ENCODE data around the gene OCEL1.
"Not testable (repeated sequence)": the region's sequence is repeated elsewhere in the genome, so short reads cannot be mapped to it uniquely, and the experiment has no call there.

Gene OCEL1

DNA sequence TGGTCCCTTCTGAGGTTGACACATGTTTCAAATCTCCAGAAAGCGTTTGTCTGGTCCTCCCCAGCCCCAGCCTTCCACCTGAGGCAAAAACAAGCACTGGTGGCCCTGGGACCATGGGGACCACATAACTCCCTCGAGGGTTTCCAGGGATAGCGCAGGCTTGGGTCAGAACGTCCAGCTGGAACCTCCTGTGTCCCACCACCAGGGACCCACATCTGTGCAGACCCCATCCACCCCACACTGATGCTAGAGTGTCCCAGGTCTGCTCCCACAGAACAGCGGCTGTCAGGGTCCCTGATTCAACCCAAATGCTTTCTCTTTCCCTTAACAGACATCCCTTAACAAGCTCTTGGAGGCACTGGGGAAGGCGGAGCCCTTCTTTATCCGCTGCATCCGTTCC, 40.4 kb upstream of the OCEL1 start:
- DNase-seq (ENCODE audit: extremely low read depth, low read depth) = no peak
- no peak overlapping the region for H3K4me3 ChIP-seq (replicated peaks; ENCODE audit: low read depth, low read length)
- no peak for TF ChIP-seq CTCF (IDR thresholded peaks at IDR 0.05; ENCODE audit: low read depth, low read length, missing control alignments)

DNA sequence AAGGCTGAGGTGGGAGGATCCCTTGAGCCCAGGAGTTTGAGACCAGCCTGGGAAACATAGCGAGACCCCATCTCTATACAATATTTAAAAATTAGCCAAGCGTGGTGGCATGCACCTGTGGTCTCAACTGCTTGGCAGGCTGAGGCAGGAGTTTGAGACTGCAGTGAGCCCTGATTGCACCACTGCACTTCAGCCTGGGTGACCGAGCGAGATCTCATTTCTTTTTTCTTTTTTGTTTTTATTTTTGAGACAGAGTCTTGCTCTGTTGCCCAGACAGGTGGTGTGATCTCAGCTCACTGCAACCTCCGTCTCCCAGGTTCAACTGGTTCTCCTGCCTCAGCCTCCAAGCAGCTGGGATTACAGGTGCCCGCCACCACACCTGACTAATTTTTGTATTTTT, 34.3 kb upstream of the OCEL1 start:
- not testable (repeated sequence) for DNase-seq (ENCODE audit: extremely low read depth, low read depth); H3K4me3 ChIP-seq (replicated peaks; ENCODE audit: low read depth, low read length)

- DNase-seq (ENCODE audit: extremely low read depth, low read depth) = no peak
- no peak for TF ChIP-seq CTCF (IDR thresholded peaks at IDR 0.05; ENCODE audit: low read depth, low read length, missing control alignments)
Measured at GRCh38 chr19:17192751-17193150, 33.3 kb upstream of the OCEL1 start.

DNA sequence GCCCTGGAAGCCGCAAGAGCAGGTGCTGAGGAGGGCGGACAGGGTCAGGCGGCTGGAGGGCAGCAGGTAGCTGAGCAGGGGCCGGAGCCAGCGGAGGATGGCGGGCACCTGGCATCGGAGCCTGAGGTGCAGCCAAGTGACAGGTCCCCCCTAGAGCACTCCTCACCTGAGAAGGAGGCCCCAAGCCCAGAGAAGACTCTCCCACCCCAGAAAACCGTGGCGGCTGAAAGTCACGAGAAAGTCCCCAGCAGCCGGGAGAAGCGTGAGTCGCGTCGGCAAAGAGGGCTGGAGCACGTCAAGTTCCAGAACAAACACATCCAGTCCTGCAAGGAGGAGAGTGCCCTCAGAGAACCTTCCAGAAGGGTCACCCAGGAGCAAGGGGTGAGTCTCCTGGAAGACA, 31.4 kb upstream of the OCEL1 start:
- no peak for TF ChIP-seq CTCF (IDR thresholded peaks at IDR 0.05; ENCODE audit: low read depth, low read length, missing control alignments)
- DNase-seq (ENCODE audit: extremely low read depth, low read depth) = no peak
- no peak overlapping the region for H3K4me3 ChIP-seq (replicated peaks; ENCODE audit: low read depth, low read length)

More at GRCh38 chr19:17192751-17193150, 33.3 kb upstream of the OCEL1 start:
- no peak overlapping the region for H3K4me3 ChIP-seq (replicated peaks; ENCODE audit: low read depth, low read length)

GRCh38 chr19:17195106-17195505, 30.9 kb upstream of the OCEL1 start:
- DNase-seq (ENCODE audit: extremely low read depth, low read depth) = no peak
- H3K4me3 ChIP-seq (replicated peaks; ENCODE audit: low read depth, low read length) = no peak overlapping the region
- TF ChIP-seq CTCF (IDR thresholded peaks at IDR 0.05; ENCODE audit: low read depth, low read length, missing control alignments) = no peak

GRCh38 chr19:17196610-17197009, 29.4 kb upstream of the OCEL1 start:
- no peak overlapping the region for H3K4me3 ChIP-seq (replicated peaks; ENCODE audit: low read depth, low read length)
- DNase-seq (ENCODE audit: extremely low read depth, low read depth) = no peak
- TF ChIP-seq CTCF (IDR thresholded peaks at IDR 0.05; ENCODE audit: low read depth, low read length, missing control alignments) = no peak

GRCh38 chr19:17197666-17198065, 28.4 kb upstream of the OCEL1 start:
- no peak overlapping the region for H3K4me3 ChIP-seq (replicated peaks; ENCODE audit: low read depth, low read length)
- DNase-seq (ENCODE audit: extremely low read depth, low read depth) = no peak
- TF ChIP-seq CTCF (IDR thresholded peaks at IDR 0.05; ENCODE audit: low read depth, low read length, missing control alignments) = no peak
